ENCODE results near the gene HLA-DOB.

Gene HLA-DOB

DNA sequence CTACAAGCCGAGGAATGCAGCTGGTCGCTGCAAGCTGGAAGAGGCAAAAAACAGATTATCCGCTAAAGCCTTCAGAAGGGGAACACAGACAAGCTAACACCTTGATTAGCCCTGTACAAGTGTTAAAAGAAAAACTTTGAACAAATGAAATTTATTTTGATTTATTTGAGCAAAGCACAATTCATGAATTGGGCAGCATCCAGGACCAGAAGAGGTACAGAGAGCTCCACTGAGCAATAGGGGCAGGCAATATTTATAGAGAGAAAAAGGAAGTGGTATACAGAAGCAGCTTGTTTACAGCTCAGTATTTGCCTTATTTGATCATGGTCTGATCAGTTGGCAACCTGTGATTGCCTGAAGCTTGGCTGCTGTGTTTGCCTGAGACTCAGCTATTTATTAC is 17.6 kb downstream of the HLA-DOB start:
- H3K36me3 Mint-ChIP-seq (ENCODE audit: low read depth), result no peaks in the 10 kb centered on the region
- no peak overlapping the region for H3K4me3 Mint-ChIP-seq
- TF ChIP-seq, protein P1, sequence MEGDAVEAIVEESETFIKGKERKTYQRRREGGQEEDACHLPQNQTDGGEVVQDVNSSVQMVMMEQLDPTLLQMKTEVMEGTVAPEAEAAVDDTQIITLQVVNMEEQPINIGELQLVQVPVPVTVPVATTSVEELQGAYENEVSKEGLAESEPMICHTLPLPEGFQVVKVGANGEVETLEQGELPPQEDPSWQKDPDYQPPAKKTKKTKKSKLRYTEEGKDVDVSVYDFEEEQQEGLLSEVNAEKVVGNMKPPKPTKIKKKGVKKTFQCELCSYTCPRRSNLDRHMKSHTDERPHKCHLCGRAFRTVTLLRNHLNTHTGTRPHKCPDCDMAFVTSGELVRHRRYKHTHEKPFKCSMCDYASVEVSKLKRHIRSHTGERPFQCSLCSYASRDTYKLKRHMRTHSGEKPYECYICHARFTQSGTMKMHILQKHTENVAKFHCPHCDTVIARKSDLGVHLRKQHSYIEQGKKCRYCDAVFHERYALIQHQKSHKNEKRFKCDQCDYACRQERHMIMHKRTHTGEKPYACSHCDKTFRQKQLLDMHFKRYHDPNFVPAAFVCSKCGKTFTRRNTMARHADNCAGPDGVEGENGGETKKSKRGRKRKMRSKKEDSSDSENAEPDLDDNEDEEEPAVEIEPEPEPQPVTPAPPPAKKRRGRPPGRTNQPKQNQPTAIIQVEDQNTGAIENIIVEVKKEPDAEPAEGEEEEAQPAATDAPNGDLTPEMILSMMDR (IDR thresholded peaks at IDR 0.05), result no peak
- no peak overlapping the region for H3K27ac Mint-ChIP-seq
- DNase-seq, result no peak
- H3K9me3 Mint-ChIP-seq, result peaks cover 11% of the 10 kb centered on the region
- peaks cover 5% of the 10 kb centered on the region for H3K4me1 Mint-ChIP-seq
- peaks cover 65% of the 10 kb centered on the region for H3K27me3 Mint-ChIP-seq (ENCODE audit: low read depth, poor library complexity)

DNA sequence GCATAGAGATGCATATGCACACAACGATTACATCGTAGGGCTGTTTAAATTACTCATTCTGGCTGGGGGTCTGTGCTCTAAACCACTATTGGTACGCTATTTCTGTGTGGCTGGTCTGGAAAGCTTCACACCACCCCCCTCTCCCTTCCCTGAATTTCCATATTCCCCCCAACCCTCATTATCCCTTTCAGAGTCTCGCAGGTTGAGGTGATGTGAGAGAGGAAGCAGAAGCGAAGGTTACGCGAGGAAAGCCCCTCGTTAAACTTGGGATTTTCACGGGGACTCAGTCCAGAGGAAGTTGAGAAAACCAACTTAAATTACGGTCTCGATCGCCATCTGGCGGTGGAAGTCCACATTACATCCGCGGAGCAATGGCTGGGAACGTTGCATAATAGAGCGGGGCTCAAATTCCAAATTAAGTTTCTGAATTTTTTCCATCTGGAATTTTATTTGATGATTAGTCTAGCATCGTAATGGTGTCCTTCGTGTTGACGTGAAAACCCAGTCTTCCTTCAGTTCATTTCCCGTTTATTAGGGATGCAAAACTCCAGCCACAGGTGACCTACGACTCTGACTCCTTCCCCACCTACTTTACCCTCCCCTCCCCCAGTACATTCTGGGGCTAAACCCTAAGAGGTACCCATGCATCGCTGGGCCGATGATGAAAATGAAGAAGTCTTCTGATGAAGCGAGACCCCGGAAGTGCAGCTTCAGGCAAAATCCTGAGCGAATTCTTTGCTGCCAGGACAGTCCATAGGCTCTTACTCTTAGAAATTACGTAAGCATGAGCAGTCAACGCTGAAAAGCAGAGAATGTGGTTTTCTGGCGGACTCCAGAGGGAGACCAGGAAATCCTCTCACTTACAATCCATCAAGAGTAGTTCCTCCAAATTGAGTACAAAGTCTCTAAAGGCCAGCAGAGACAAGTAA is 19.7 kb downstream of the HLA-DOB start:
- no peak overlapping the region for H3K27ac Mint-ChIP-seq
- H3K36me3 Mint-ChIP-seq (ENCODE audit: low read depth), result no peaks in the 10 kb centered on the region
- DNase-seq, result peak; percentile 89
- peaks cover 5% of the 10 kb centered on the region for H3K4me1 Mint-ChIP-seq
- peak overlapping the region; percentile 75 for H3K4me3 Mint-ChIP-seq
- TF ChIP-seq, protein P1 (IDR thresholded peaks at IDR 0.05), result peak; percentile 84
- peaks cover 11% of the 10 kb centered on the region for H3K9me3 Mint-ChIP-seq
- H3K27me3 Mint-ChIP-seq (ENCODE audit: low read depth, poor library complexity), result peaks cover 58% of the 10 kb centered on the region

DNA sequence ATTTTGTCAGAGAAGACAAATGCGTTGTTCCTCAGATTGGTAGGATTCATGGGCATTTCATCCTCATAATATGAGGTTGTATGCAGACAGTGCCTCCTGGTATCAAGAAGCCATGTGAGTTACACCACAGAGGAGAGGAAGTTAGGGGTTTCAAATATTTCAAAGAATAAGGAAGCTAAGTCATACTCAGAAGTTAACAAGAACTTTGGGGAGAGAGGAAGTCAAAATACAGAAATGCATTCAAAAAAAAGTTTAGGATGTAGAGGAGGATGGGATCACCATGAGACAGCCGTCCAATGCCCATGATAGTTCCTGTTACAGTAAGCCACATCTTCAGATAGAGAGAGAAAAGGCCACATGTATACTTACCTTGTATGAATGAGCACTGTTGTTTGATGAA is 22.3 kb downstream of the HLA-DOB start:
- H3K27ac Mint-ChIP-seq, result no peak overlapping the region
- peaks cover 5% of the 10 kb centered on the region for H3K4me1 Mint-ChIP-seq
- H3K27me3 Mint-ChIP-seq (ENCODE audit: low read depth, poor library complexity), result peaks cover 58% of the 10 kb centered on the region
- H3K4me3 Mint-ChIP-seq, result no peak overlapping the region
- H3K9me3 Mint-ChIP-seq, result peaks cover 11% of the 10 kb centered on the region
- no peak for DNase-seq
- H3K36me3 Mint-ChIP-seq (ENCODE audit: low read depth), result no peaks in the 10 kb centered on the region
- TF ChIP-seq, protein P1 (IDR thresholded peaks at IDR 0.05), result no peak

DNA sequence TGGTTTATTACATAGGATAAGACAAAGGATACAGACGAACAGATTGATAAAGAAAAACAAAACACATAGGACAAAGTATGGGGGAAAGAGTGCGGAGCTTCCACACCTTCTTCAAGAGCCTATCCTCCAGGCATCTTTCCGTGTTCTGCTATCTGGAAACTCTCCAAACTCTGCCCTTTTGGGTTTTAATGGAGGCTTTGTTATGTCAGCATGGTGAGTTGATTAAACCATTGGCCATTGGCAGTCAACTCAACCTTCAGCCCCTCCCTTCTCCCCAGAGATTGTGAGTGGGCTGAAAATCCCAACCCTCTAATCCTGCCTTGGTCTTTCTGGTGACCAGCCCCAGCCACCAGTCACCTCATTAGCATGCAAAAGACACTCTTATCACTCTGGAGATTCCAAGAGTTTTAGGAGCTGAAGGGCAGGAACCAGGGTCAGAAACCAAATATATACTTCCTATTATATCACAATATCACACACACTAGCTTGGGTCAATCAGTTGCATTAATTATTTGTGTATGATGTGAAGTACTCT is 23.8 kb downstream of the HLA-DOB start:
- H3K4me1 Mint-ChIP-seq, result peaks cover 5% of the 10 kb centered on the region
- TF ChIP-seq, protein P1 (IDR thresholded peaks at IDR 0.05), result no peak
- H3K27ac Mint-ChIP-seq, result no peak overlapping the region
- no peaks in the 10 kb centered on the region for H3K9me3 Mint-ChIP-seq
- no peak for DNase-seq
- no peak overlapping the region for H3K4me3 Mint-ChIP-seq
- H3K36me3 Mint-ChIP-seq (ENCODE audit: low read depth), result no peaks in the 10 kb centered on the region
- H3K27me3 Mint-ChIP-seq (ENCODE audit: low read depth, poor library complexity), result peaks cover 56% of the 10 kb centered on the region

DNA sequence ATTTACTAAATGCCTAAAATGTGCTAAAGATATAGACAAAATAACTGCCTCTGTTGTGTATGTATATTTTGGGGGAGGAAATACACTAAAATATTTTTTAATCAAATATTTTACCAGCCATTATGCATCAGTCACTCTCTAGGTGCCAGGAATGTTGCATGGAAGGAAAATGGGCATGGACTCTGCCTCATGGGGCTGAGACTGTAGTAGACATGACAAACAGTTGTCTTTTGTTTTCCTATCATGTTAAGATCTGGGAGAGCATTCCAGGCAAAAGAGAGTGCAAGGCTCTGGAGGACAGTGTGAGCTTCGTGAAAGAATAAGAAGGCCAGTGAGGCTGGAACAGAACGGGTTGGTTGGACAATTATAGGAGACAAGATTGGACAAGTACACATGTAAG is 26.5 kb downstream of the HLA-DOB start:
- no peak for DNase-seq
- TF ChIP-seq, protein P1 (IDR thresholded peaks at IDR 0.05), result no peak
- H3K9me3 Mint-ChIP-seq, result no peaks in the 10 kb centered on the region
- no peak overlapping the region for H3K4me3 Mint-ChIP-seq
- peaks cover 57% of the 10 kb centered on the region for H3K27me3 Mint-ChIP-seq (ENCODE audit: low read depth, poor library complexity)
- H3K36me3 Mint-ChIP-seq (ENCODE audit: low read depth), result no peaks in the 10 kb centered on the region
- no peaks in the 10 kb centered on the region for H3K4me1 Mint-ChIP-seq
- H3K27ac Mint-ChIP-seq, result no peak overlapping the region
